Measurements from ENCODE around the gene OS9.

Gene OS9

GRCh38 chr12:57770734-57771133 lies 76.8 kb downstream of the OS9 start:
- DNase-seq, result no peak
